COLO668 (cell line): ENCODE data around the gene MEP1A.

ENCODE experiments used
- DNase-seq: peaks from one replicate; lab custom pipeline; 2025; ENCODE audit not compliant: unreplicated experiment; lab: John Stamatoyannopoulos, UW

The MEP1A gene

GRCh38 chr6:46776070-46776712, 17.0 kb upstream of the MEP1A start:
- no peak for DNase-seq

GRCh38 chr6:46777476-46778346, 15.5 kb upstream of the MEP1A start:
- DNase-seq = no peak

- peak; percentile 35 for DNase-seq
Observed at GRCh38 chr6:46781478-46782378, 11.5 kb upstream of the MEP1A start.

GRCh38 chr6:46784535-46784934, 8.7 kb upstream of the MEP1A start:
- DNase-seq = no peak

- no peak for DNase-seq
Observed at GRCh38 chr6:46787871-46788540, 5.2 kb upstream of the MEP1A start.

GRCh38 chr6:46788791-46789190, 4.4 kb upstream of the MEP1A start:
- DNase-seq = no peak

- DNase-seq = no peak
Observed at GRCh38 chr6:46789434-46790354, 3.5 kb upstream of the MEP1A start.

- no peak for DNase-seq
Observed at GRCh38 chr6:46790355-46790874, 2.8 kb upstream of the MEP1A start.

GRCh38 chr6:46792635-46793034, 554 bp upstream of the MEP1A start:
- DNase-seq = no peak

GRCh38 chr6:46794068-46794467, 879 bp downstream of the MEP1A start:
- DNase-seq = no peak

GRCh38 chr6:46795816-46796215, 2.6 kb downstream of the MEP1A start:
- DNase-seq = no peak

- DNase-seq = no peak
Observed at GRCh38 chr6:46796848-46797580, 3.8 kb downstream of the MEP1A start.

GRCh38 chr6:46799657-46800056, 6.5 kb downstream of the MEP1A start:
- DNase-seq = no peak

GRCh38 chr6:46808806-46809205, 15.6 kb downstream of the MEP1A start:
- no peak for DNase-seq

GRCh38 chr6:46815130-46815529, 21.9 kb downstream of the MEP1A start:
- no peak for DNase-seq

- DNase-seq = no peak
Observed at GRCh38 chr6:46816626-46817025, 23.4 kb downstream of the MEP1A start.

GRCh38 chr6:46819561-46819960, 26.4 kb downstream of the MEP1A start:
- DNase-seq = no peak

- no peak for DNase-seq
Observed at GRCh38 chr6:46821458-46821881, 28.3 kb downstream of the MEP1A start.

- no peak for DNase-seq
Observed at GRCh38 chr6:46828939-46829338, 35.8 kb downstream of the MEP1A start.
